SK-MEL-5 (cell line): ENCODE data around the gene SLC41A1. TPM values are rescaled to one million over a fixed set of nuclear protein-coding genes. Genes with fewer than 3 reads are reported as not detected.

Experiments
- DNase-seq: peaks from one replicate; pipeline ENCODE4 v3.0.0-alpha.2; 2016; ENCODE audit warnings: low read depth, low spot score
- in situ Hi-C: cut with HindIII; loops from 2 replicates; pipeline ENCODE4 v1.10.0; 2016; ENCODE audit warnings: low sequenced_read_pairs, high pct_unique_total_duplicates, low pct_unique_long_range_greater_than_20kb
- total RNA-seq: library from RNA; depleted of rRNA; stranded (reverse); fragments of >200 nt; shearing (Covaris generic); gene quantifications from 2 replicates; pipeline ENCODE4 v1.2.3, GENCODE V29; 2014

Gene SLC41A1
- total RNA-seq, 1 experiment from 2014 or later = 9.9 TPM

- no peak for DNase-seq
- in situ Hi-C loops = no loop called here
Measured at GRCh38 chr1:205798577-205798976, 14.4 kb downstream of the SLC41A1 start.

DNA sequence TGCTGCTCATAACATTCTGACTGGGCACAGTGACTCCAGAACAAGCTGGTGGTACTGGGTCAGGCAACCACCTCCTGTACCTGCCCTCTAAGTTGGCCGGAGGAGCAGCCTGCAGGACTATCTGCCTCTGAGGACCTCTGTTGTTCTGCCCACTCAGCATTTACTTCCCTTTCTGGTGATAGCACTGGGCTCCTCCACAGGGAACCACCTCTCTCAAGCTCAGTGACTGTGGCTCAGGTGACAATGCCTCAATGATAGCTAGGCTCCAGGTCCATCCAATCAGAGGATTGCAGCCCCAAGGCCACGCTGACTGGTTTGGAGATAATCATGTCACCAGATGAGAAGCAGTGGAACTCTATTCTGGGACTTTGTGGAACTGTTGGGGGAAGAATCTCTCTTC, 15.8 kb downstream of the SLC41A1 start:
- in situ Hi-C loops = no loop called here

GRCh38 chr1:205794011-205794730, 18.8 kb downstream of the SLC41A1 start:
- no peak for DNase-seq
- in situ Hi-C loops = no loop called here

More for the DNA sequence above, 15.8 kb downstream of the SLC41A1 start:
- no peak for DNase-seq

DNA sequence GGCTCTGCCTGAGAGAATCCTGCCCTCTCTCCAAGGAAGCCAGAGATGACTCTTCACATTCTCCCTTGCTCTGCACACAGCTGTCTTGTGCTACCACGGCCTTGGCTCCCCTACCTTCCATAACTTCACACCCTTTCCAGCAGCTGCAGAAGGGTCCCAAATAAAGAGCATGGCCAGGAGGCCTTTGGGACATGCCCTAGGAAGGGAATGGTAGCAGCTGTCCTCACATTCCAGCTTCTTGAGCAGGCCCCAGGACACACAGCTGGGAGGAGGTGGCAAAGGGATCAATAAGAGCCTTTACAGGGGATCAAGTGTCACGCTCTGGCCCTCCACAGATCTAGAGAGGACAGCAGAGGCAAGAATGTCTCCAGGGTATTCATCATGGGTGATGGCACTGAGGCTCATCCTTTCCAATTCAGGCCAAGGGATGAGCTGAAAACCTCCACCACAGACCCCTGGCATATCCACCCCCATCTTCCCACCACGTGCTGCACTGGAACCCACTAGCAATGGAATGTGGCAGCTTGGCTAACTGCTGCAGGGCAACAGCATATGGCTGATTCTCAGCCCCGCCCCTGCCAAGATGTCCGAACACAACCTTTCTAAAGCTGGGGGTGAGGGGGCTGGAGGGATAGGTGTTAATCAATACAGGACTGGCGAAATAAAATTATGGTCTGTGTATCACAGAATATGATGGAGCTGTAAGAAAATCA, 19.9 kb downstream of the SLC41A1 start:
- no peak for DNase-seq
- in situ Hi-C loops = no loop called here

DNA sequence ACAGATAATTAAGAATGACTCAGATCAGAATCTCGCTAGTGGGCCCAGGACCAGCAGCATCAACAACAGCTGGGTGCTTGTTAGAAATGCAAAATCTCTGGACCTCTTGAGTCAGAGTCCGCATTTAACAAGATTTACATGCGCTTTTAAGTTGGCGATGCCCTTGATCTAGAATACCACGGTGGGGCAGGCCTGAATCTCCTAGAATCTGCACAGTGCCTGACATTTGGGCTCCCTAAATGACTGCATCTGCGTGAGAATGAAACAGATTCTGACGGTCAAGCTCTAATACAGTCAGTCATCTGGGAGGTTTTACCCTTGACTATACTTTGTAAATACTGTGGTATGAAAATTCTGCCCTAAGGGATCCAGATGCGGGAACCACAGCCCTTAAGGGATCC, 20.5 kb downstream of the SLC41A1 start:
- in situ Hi-C loops = no loop called here
- DNase-seq = no peak

DNA sequence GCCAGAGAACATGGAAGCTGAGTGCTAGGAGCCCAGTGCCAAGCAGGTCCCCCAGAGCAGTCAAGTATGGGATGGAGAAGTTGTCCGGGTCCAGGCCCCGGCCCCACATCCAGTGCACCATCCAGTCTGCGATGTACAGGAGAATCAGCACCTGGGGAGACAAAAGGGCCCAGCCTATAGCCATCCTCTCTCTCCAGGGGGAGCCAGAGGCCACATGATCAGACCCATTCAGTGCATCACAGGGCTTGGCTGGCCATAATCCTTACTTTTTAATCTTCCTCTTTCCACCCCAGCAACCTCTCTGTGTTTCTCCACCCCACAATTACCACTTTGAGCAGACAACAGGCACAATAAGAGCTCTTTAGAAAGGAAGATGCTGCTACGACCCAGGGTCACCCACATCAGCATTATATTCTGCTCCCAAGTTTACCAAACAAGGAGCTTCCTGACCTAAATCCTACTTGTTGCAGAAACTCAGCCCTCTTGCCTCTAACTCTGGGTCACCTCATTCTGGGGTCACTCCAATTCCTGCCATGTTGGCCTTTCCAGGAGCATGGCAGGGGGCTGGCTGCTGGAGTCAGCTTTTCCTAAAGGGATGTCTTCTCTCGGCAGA, 21.3 kb downstream of the SLC41A1 start:
- in situ Hi-C loops = no loop called here
- DNase-seq = peak; percentile 73

DNA sequence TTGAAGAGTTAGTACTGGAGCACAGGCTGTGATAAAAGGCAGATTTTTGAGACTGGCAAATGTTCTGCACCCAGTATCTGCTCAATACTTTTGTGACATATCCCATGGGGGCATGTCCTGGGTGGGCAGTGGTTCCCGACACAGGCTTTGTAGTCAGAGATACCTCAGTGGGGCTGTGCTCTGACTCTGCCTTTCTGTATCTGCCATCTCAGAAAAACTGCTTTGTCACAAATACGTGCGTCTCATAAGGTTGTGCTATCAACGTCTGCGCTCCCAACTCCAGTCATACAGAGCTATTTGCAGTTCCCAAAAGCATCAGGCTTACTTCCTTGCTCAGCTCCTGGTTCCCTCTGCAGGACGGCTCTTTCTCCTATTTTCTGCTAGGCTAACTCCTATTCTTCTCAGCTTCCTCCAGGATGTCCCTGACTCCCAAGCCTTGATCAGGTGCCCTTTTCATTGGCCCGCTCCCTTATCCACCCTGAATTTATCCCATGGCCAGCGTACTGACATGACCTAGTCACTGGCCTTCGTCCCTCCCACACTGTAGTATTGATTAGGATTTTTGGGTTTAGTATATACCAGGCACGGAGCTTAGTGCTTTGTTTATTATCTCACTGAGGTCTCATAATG, 25.6 kb downstream of the SLC41A1 start:
- in situ Hi-C loops = no loop called here
- DNase-seq = no peak

- DNase-seq = no peak
- in situ Hi-C loops = no loop called here
Measured at GRCh38 chr1:205786601-205787000, 26.4 kb downstream of the SLC41A1 start.

DNA sequence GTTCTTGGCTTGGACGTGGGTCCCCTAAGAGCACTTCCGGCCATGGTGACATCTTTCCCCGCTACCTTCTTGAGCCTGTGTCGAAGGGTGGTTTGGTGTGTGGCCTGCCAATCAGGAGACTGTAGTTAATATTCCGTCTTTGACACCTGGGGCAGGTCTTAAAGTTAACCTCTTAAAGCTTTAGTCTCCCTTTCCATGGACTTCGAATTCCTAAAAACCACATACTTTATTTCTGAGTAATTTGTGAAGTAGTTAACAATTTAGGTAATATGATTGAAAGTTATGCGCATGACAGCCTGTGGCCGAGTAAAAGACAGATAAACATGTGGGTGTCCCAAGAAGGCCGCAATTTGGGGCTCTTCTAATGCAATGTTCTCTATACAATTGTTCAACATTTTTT, 27.6 kb downstream of the SLC41A1 start:
- no peak for DNase-seq
- in situ Hi-C loops = no loop called here

DNA sequence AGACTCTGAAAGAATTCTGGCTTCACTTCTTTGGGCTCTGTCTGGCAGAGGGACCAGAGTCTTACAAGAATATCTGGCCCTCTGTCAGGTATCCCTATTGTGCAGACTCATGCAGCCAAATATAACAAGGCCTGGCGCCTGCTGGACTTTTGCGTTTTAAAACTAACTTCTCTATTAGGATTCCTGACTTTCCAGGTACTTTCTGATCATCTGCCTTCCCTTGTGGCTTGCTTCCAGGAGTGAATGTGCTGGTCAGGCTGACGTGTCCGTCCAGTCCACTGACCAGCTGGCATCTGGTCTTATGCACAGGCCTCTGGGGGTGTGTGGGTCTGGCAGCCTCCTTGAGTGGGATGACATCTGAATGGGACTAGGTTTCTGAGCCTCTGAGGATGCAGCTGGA, 29.1 kb downstream of the SLC41A1 start:
- no peak for DNase-seq
- in situ Hi-C loops = no loop called here

DNA sequence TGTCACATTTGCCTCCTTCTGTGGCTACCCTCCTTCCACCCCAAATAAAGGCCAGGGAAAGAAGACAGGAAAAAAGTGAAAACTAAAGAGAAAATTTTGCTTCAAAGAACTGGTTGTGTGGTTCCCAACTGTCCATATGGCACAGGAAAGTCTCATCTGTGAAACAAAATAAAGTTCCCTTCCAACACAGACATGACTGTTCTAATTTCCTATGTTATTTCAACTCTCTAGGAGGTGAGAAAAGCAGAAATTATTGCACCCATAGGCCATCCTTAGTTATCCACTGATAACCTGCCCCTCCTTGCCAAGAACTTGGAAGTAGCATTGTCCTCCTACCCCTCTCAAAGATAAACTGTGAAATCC, 29.6 kb downstream of the SLC41A1 start:
- in situ Hi-C loops = no loop called here

GRCh38 chr1:205782627-205783432, 30.2 kb downstream of the SLC41A1 start:
- in situ Hi-C loops = no loop called here
- DNase-seq = no peak

More for the DNA sequence above, 29.6 kb downstream of the SLC41A1 start:
- no peak for DNase-seq

- DNase-seq = no peak
- in situ Hi-C loops = no loop called here
Measured at GRCh38 chr1:205780335-205780734, 32.7 kb downstream of the SLC41A1 start.

- no peak for DNase-seq
- in situ Hi-C loops = no loop called here
Measured at GRCh38 chr1:205777994-205778393, 35.0 kb downstream of the SLC41A1 start.

GRCh38 chr1:205775717-205776056, 37.3 kb downstream of the SLC41A1 start:
- in situ Hi-C loops = no loop called here
- DNase-seq = no peak

DNA sequence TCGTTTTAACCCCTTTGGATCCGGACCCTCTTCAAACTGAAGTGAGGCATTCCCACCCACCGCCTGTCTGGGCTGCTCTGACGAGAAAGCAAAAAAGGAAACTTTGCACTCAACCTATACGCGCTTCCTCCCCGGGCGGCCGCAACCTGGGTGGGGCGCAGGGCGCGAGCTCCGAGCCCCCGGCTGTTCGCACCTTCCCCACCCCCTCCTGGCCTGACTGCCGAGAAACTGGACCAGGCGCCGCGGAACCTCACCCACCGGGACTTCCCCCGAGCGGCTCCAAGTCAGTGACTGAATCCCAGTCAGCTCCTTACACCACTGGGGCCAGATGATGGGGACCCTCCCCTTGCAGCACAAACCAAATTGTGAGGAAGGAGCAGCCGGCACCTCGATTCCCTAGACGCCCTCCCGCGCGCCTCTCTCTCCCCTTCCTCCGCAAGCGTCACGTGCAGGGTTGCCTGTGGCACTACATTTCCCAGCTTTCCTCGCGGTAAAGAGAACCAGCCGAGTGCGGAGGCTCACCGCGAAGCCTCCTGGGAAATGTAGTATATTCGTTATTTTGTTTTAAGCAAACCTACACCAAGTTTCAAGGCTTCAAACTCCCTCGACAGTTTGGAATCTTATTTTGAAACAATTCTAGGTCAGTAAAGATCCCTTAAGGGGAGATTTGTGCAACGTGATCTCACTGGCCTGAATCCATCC, 37.8 kb downstream of the SLC41A1 start, which contains the start of gene RAB29:
Gene RAB29, minus strand, starts transcription at position 468 of the 702 bp plus-strand sequence. CDS start 526 bp downstream, outside the sequence.
- in situ Hi-C loops = no loop called here

More for the DNA sequence above, 37.8 kb downstream of the SLC41A1 start, which contains the start of gene RAB29:
- DNase-seq = peak; percentile 89
